Uterus (tissue), 2 donors: Measurements from ENCODE around the gene ADM5.

Source experiments
- POLR2A ChIP-seq, 2 donors: fragments of 450-650 bp; IDR thresholded peaks; one replicate each; pipeline ENCODE4 v1.6.1; 2016; ENCODE audit warnings: antibody characterized with exemption in 2 of 2, mild to moderate bottlenecking in 1 of 2, moderate library complexity in 1 of 2
- TF ChIP-seq, protein P1 (sequence below), 4 experiments: fragments of 200-600 bp in 2 of 4; fragments of 450-650 bp in 2 of 4; sonication (generic) in 2 of 4; IDR thresholded peaks; one replicate each; pipeline ENCODE4 v1.5.1; 2016 to 2019; ENCODE audit warnings: antibody characterized with exemption in 4 of 4, mild to moderate bottlenecking in 2 of 4, moderate library complexity in 1 of 4

GRCh38 chr19:49646586-49646985 is 42.8 kb upstream of the ADM5 start:
- TF ChIP-seq, protein P1, sequence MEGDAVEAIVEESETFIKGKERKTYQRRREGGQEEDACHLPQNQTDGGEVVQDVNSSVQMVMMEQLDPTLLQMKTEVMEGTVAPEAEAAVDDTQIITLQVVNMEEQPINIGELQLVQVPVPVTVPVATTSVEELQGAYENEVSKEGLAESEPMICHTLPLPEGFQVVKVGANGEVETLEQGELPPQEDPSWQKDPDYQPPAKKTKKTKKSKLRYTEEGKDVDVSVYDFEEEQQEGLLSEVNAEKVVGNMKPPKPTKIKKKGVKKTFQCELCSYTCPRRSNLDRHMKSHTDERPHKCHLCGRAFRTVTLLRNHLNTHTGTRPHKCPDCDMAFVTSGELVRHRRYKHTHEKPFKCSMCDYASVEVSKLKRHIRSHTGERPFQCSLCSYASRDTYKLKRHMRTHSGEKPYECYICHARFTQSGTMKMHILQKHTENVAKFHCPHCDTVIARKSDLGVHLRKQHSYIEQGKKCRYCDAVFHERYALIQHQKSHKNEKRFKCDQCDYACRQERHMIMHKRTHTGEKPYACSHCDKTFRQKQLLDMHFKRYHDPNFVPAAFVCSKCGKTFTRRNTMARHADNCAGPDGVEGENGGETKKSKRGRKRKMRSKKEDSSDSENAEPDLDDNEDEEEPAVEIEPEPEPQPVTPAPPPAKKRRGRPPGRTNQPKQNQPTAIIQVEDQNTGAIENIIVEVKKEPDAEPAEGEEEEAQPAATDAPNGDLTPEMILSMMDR (IDR thresholded peaks at IDR 0.05), result no peak
- no peak for TF ChIP-seq POLR2A (IDR thresholded peaks at IDR 0.05)
